CD14-positive monocyte (primary cell): ENCODE results near the gene GIT2. TPM values are rescaled to one million over a fixed set of nuclear protein-coding genes. Genes with fewer than 3 reads are reported as not detected.
"Not testable (repeated sequence)": the region's sequence is repeated elsewhere in the genome, so short reads cannot be mapped to it uniquely, and the experiment has no call there.

Experiments
- DNase-seq, 3 donors: peaks; one replicate each; pipeline ENCODE4 v3.0.0-alpha.2; 2011 to 2022
- H2AFZ ChIP-seq: 2 replicates; pipeline ENCODE4 v1.6.0; 2012; ENCODE audit warnings: mild to moderate bottlenecking, low read depth, low read length, inconsistent platforms; ENCODE audit not compliant: insufficient read depth, poor library complexity, severe bottlenecking
- H3K27ac ChIP-seq, 2 donors: 1 replicate in 1 of 2; 2 replicates in 1 of 2; pipeline ENCODE4 v1.5.1; 2012 to 2013; ENCODE audit warnings: low read length in 2 of 2, control low read depth in 1 of 2, inconsistent platforms in 1 of 2, low read depth in 1 of 2, mild to moderate bottlenecking in 1 of 2
- H3K27me3 ChIP-seq, 2 donors: one replicate each; pipeline versions ENCODE4 v1.6.0 to v1.6.1; 2011 to 2013; ENCODE audit warnings: low read length in 2 of 2; ENCODE audit not compliant: control insufficient read depth in 2 of 2, insufficient read depth in 2 of 2
- H3K36me3 ChIP-seq, 2 donors: replicated peaks in 1 of 2; 1 replicate in 1 of 2; 2 replicates in 1 of 2; pipeline versions ENCODE4 v1.5.1 to v1.6.1; 2012 to 2013; ENCODE audit warnings: low read length in 2 of 2, control low read depth in 1 of 2, inconsistent platforms in 1 of 2, mild to moderate bottlenecking in 1 of 2; ENCODE audit not compliant: insufficient read depth in 2 of 2, control insufficient read depth in 1 of 2
- H3K4me1 ChIP-seq, 2 donors: 1 replicate in 1 of 2; 2 replicates in 1 of 2; pipeline versions ENCODE4 v1.5.1 to v1.6.1; 2012 to 2013; ENCODE audit warnings: low read length in 2 of 2, control low read depth in 1 of 2, inconsistent platforms in 1 of 2, mild to moderate bottlenecking in 1 of 2, moderate library complexity in 1 of 2; ENCODE audit not compliant: insufficient read depth in 2 of 2, control insufficient read depth in 1 of 2
- H3K4me2 ChIP-seq: replicated peaks from 2 replicates; pipeline ENCODE3; 2012; ENCODE audit warnings: low read length, moderate library complexity, mild to moderate bottlenecking; ENCODE audit not compliant: poor library complexity, severe bottlenecking; ENCODE audit errors: extremely low read depth
- H3K4me3 ChIP-seq, 3 experiments: fragments of 200-600 bp in 1 of 3; sonication (generic) in 1 of 3; replicated peaks in 1 of 3; 1 replicate in 2 of 3; 2 replicates in 1 of 3; pipeline ENCODE4 v1.5.1; 2011 to 2013; ENCODE audit warnings: low read length in 3 of 3, mild to moderate bottlenecking in 3 of 3, control low read depth in 2 of 3, low read depth in 2 of 3, inconsistent platforms in 1 of 3, moderate library complexity in 1 of 3
- H3K79me2 ChIP-seq: 2 replicates; pipeline ENCODE4 v1.6.0; 2012; ENCODE audit warnings: mild to moderate bottlenecking, control low read depth, inconsistent platforms, low read length, moderate library complexity; ENCODE audit not compliant: insufficient read depth
- H3K9ac ChIP-seq: 2 replicates; pipeline ENCODE4 v1.6.0; 2017; ENCODE audit warnings: low read length, mild to moderate bottlenecking; ENCODE audit not compliant: insufficient read depth, poor library complexity, severe bottlenecking
- H3K9me3 ChIP-seq, 2 donors: replicated peaks in 1 of 2; 1 replicate in 1 of 2; 2 replicates in 1 of 2; pipeline versions ENCODE4 v1.5.1 to v1.6.1; 2012 to 2013; ENCODE audit warnings: low read length in 2 of 2, control low read depth in 1 of 2; ENCODE audit not compliant: control insufficient read depth in 1 of 2, insufficient read depth in 1 of 2
- H4K20me1 ChIP-seq: 2 replicates; pipeline ENCODE4 v1.6.0; 2012; ENCODE audit warnings: mild to moderate bottlenecking, low read length, control low read depth, moderate library complexity; ENCODE audit not compliant: insufficient read depth
- H3K27ac Mint-ChIP-seq, 7 donors: one replicate each; pipeline ENCODE4 v1.8.0; 2020; ENCODE audit warnings: mild to moderate bottlenecking in 7 of 7, mixed read lengths in 7 of 7, moderate library complexity in 6 of 7, inconsistent platforms in 2 of 7
- H3K27me3 Mint-ChIP-seq, 3 donors: one replicate each; pipeline ENCODE4 v1.8.0; 2021 to 2022; ENCODE audit warnings: low read depth in 3 of 3, mild to moderate bottlenecking in 3 of 3, mixed read lengths in 3 of 3, moderate library complexity in 3 of 3, inconsistent platforms in 1 of 3
- H3K36me3 Mint-ChIP-seq, 2 donors: one replicate each; pipeline ENCODE4 v1.8.0; 2020; ENCODE audit warnings: mixed read lengths in 2 of 2, inconsistent platforms in 1 of 2, mild to moderate bottlenecking in 1 of 2
- H3K4me1 Mint-ChIP-seq: one replicate; pipeline ENCODE4 v1.8.0; 2020; ENCODE audit warnings: mild to moderate bottlenecking, mixed read lengths
- H3K4me3 Mint-ChIP-seq, 2 donors: one replicate each; pipeline ENCODE4 v1.8.0; 2020; ENCODE audit warnings: mild to moderate bottlenecking in 2 of 2, mixed read lengths in 2 of 2, moderate library complexity in 1 of 2
- H3K9me3 Mint-ChIP-seq, 7 donors: one replicate each; pipeline ENCODE4 v1.8.0; 2020 to 2022; ENCODE audit warnings: mixed read lengths in 7 of 7, mild to moderate bottlenecking in 6 of 7, moderate library complexity in 6 of 7, inconsistent platforms in 2 of 7
- WGBS: methylation state at CpG from one replicate; pipeline ENCODE4 v1.1.5; 2013; ENCODE audit warnings: missing lambda C conversion rate; ENCODE audit not compliant: insufficient coverage; 5-methylcytosine and 5-hydroxymethylcytosine counted together
- intact Hi-C, 2 donors: fragments of 100-400 bp; cut with micrococcal nuclease; formaldehyde crosslinking; loops; one replicate each; pipeline versions ENCODE4 v1.15.0 to v1.15.1; 2023
- polyA plus RNA-seq, 3 donors: library from polyadenylated mRNA; depleted of rRNA in 1 of 3; unstranded in 2 of 3; stranded (reverse) in 1 of 3; fragments of 300-500 nt in 2 of 3; fragments of >200 nt in 1 of 3; fragmentation: Illumina TruSeq in 2 of 3; gene quantifications; 1 replicate in 2 of 3; 2 replicates in 1 of 3; pipeline ENCODE4 v1.2.3, GENCODE V29; 2012 to 2021
- TF ChIP-seq, protein P1 (sequence below): fragments of 200-600 bp; IDR thresholded peaks from one replicate; pipeline ENCODE4 v1.8.0; 2022; ENCODE audit warnings: antibody characterized with exemption, mild to moderate bottlenecking

The GIT2 gene
- polyA plus RNA-seq, 3 donors = 75.8 to 139 (median 98.8) TPM

DNA sequence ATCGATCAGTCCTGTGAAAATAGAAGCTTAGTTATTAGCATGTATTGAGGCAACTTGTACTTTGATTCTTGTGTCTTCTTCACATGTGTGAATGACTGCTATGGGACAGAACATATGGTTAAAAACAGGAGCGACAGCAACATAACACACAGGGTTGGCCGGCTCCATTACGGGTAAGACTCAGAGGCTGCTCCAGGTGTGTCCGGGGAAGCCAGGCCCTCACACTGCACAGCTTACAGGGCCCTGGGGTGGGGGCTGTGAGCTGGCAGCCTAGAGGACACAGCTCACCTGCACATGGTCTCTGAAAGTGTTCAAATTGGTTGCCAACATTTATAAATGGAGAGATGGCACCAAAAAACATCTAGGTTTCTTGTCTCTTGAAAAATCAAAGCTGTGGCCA is 65.0 kb downstream of the GIT2 start:
- H2AFZ ChIP-seq = no peak overlapping the region
- no peaks in the 10 kb centered on the region for H3K79me2 ChIP-seq
- H3K27ac ChIP-seq = peak overlapping the region in 1 of 2 donors; percentile 20
- intact Hi-C loops = no loop called here
- H3K9me3 ChIP-seq = no peaks in the 10 kb centered on the region
- no peak for DNase-seq
- H3K9me3 Mint-ChIP-seq = no peaks in the 10 kb centered on the region
- peaks cover 14% of the 10 kb centered on the region for H4K20me1 ChIP-seq
- no peaks in the 10 kb centered on the region for H3K4me1 ChIP-seq
- H3K36me3 Mint-ChIP-seq = peaks cover 80 to 96% of the 10 kb centered on the region in 2 donors
- H3K27ac Mint-ChIP-seq = peak overlapping the region in 1 of 7 donors; percentile 8
- H3K36me3 ChIP-seq = peaks cover 88 to 100% of the 10 kb centered on the region in 2 donors
- H3K4me1 Mint-ChIP-seq = no peaks in the 10 kb centered on the region
- no peaks in the 10 kb centered on the region for H3K27me3 ChIP-seq
- H3K4me3 ChIP-seq = no peak overlapping the region
- TF ChIP-seq, protein P1, sequence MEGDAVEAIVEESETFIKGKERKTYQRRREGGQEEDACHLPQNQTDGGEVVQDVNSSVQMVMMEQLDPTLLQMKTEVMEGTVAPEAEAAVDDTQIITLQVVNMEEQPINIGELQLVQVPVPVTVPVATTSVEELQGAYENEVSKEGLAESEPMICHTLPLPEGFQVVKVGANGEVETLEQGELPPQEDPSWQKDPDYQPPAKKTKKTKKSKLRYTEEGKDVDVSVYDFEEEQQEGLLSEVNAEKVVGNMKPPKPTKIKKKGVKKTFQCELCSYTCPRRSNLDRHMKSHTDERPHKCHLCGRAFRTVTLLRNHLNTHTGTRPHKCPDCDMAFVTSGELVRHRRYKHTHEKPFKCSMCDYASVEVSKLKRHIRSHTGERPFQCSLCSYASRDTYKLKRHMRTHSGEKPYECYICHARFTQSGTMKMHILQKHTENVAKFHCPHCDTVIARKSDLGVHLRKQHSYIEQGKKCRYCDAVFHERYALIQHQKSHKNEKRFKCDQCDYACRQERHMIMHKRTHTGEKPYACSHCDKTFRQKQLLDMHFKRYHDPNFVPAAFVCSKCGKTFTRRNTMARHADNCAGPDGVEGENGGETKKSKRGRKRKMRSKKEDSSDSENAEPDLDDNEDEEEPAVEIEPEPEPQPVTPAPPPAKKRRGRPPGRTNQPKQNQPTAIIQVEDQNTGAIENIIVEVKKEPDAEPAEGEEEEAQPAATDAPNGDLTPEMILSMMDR = no peak
- no peak overlapping the region for H3K9ac ChIP-seq
- no peak overlapping the region for H3K4me3 Mint-ChIP-seq
- H3K4me2 ChIP-seq = no peak overlapping the region
- WGBS = 95% methylated on average over 4 of the region's 5 CpGs
- H3K27me3 Mint-ChIP-seq = no peaks in the 10 kb centered on the region

DNA sequence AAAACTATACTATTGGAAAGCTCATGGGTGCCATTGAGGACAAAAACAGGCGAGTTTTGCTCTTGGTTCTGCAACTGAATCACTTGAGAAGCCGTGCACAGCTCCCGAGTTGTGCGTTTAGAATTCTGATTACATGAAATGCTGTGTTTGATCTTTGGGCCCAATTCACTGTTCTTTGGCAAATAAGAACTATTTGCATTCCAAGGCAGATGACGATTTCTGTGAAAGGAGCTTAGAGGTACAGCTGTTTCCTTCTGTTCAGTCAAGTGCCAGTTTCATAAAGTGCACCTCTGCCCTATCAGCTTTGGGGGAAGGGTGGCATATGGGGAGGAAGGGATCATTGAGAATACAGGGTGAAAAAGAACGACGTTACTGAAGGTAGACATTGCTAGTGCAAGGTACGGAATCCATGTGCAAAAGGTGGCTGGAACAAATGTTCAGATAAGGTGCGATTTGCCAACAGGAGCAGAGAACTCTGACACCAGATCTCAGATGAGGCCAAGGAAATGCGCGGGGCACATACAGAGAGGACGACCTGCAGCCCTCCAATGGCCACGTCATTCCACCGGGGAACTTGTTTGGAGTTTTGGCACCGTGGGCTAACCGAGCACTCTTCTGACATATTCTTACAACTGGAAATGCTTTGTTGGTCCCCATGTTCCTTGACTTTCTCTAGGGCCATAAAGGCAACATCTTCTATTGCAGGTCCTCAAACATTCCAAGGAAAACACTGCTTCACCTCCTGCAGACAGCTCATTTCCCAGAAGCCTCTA is 66.0 kb downstream of the GIT2 start:
- TF ChIP-seq, protein P1 = no peak
- Mint-ChIP-seq H3K27ac (peak overlapping the region in 3 of 7 donors; percentile 2 to 53 (median 13)), H3K4me1 (no peaks in the 10 kb centered on the region), H3K36me3 (peaks cover 70 to 93% of the 10 kb centered on the region in 2 donors), H3K27me3 (no peaks in the 10 kb centered on the region), H3K4me3 (no peak overlapping the region), H3K9me3 (no peaks in the 10 kb centered on the region)
- peaks cover 82 to 98% of the 10 kb centered on the region in 2 donors for H3K36me3 ChIP-seq
- no peaks in the 10 kb centered on the region for H3K9me3 ChIP-seq
- H3K27ac ChIP-seq = no peak overlapping the region
- no peak overlapping the region for H2AFZ ChIP-seq
- no peak for DNase-seq
- no peaks in the 10 kb centered on the region for H3K4me1 ChIP-seq
- H3K79me2 ChIP-seq = no peaks in the 10 kb centered on the region
- H3K4me3 ChIP-seq = no peak overlapping the region
- H3K4me2 ChIP-seq = no peak overlapping the region
- H4K20me1 ChIP-seq = peaks cover 14% of the 10 kb centered on the region
- intact Hi-C loops = no loop called here
- WGBS = 91% methylated on average over 16 of the region's 16 CpGs
- H3K27me3 ChIP-seq = no peaks in the 10 kb centered on the region
- no peak overlapping the region for H3K9ac ChIP-seq

- not testable (repeated sequence) for DNase-seq, H3K79me2 ChIP-seq, H3K27ac ChIP-seq, H3K4me3 Mint-ChIP-seq, H3K9ac ChIP-seq, H3K9me3 ChIP-seq, H3K4me3 ChIP-seq, H3K27me3 ChIP-seq, H3K9me3 Mint-ChIP-seq, H3K27me3 Mint-ChIP-seq, H3K4me2 ChIP-seq, H2AFZ ChIP-seq, H3K4me1 ChIP-seq, H3K4me1 Mint-ChIP-seq
- H3K36me3 Mint-ChIP-seq = peaks cover 70 to 93% of the 10 kb centered on the region in 2 donors
- WGBS = 100% methylated on average over 6 of the region's 14 CpGs
- Histone ChIP-seq H3K36me3 (peaks cover 75 to 97% of the 10 kb centered on the region in 2 donors), H4K20me1 (peaks cover 14% of the 10 kb centered on the region)
- intact Hi-C loops = loop anchor here in 1 of 2 donors (5.0 kb wide), 1 partner anchor 77 kb away; no protein-coding TSS in a partner anchor
- peak overlapping the region in 1 of 7 donors; percentile 76 for H3K27ac Mint-ChIP-seq
Observed at GRCh38 chr12:109929326-109929725, 66.8 kb downstream of the GIT2 start.
